B cell (primary cell): ENCODE measurements around the gene STAM.

Experiments
- CTCF ChIP-seq: fragments of 200-600 bp; IDR thresholded peaks from one replicate; pipeline ENCODE4 v1.8.0; 2022; ENCODE audit warnings: antibody characterized with exemption, mild to moderate bottlenecking
- EZH2 ChIP-seq: IDR thresholded peaks from 2 replicates; pipeline ENCODE4 v1.6.1; 2012; ENCODE audit warnings: borderline replicate concordance, low read depth, mild to moderate bottlenecking, moderate library complexity, low read length; ENCODE audit not compliant: insufficient read depth, poor library complexity, severe bottlenecking

- TF ChIP-seq CTCF (no peak), EZH2 (no peak)
Observed at GRCh38 chr10:17616403-17617030, 27.4 kb upstream of the STAM start.
